PC-9 (cell line): ENCODE measurements around the gene ZNF598. TPM values are rescaled to one million over a fixed set of nuclear protein-coding genes. Genes with fewer than 3 reads are reported as not detected.

Experiments used
- BruUV-seq: library from RNA; stranded (reverse); fragments of 400-500 nt; replicated peaks from 2 replicates; lab custom pipeline; 2021; lab: Mats Ljungman, UMichigan
- CTCF ChIA-PET: fragments of 300-600 bp; sonication (Branson Sonifier 250); formaldehyde crosslinking; loops from one replicate; lab custom pipeline; 2022; ENCODE audit warnings: antibody characterized with exemption; lab: Charles Lee
- POLR2A ChIA-PET: fragments of 300-600 bp; sonication (Branson Sonifier 250); formaldehyde crosslinking; loops from one replicate; lab custom pipeline; 2022; ENCODE audit warnings: antibody characterized with exemption; ENCODE audit not compliant: unreplicated experiment; lab: Charles Lee
- DNase-seq, 2 experiments: peaks; one replicate each; pipeline versions ENCODE4 v3.0.0 to v3.0.0-alpha.2; 2015 to 2022; ENCODE audit warnings: mixed read lengths in 1 of 2
- H2AFZ ChIP-seq: fragments of 200-600 bp; sonication (generic); 2 replicates; pipeline ENCODE4 v1.8.1; 2017; ENCODE audit warnings: antibody characterized with exemption
- H3F3A ChIP-seq: fragments of 200-600 bp; sonication (generic); 2 replicates; pipeline ENCODE4 v1.8.1; 2017; ENCODE audit warnings: antibody characterized with exemption, mild to moderate bottlenecking, low read depth; ENCODE audit not compliant: insufficient read depth
- H3K27ac ChIP-seq: fragments of 200-600 bp; sonication (generic); 2 replicates; pipeline ENCODE4 v1.6.1; 2016; ENCODE audit warnings: mixed run types
- H3K27me3 ChIP-seq: fragments of 200-600 bp; sonication (generic); 2 replicates; pipeline ENCODE4 v1.6.1; 2016; ENCODE audit warnings: low read depth, mixed run types; ENCODE audit not compliant: insufficient read depth
- H3K36me3 ChIP-seq: fragments of 200-600 bp; sonication (generic); 2 replicates; pipeline ENCODE4 v1.6.1; 2016; ENCODE audit warnings: low read depth, mixed run types
- H3K4me1 ChIP-seq: fragments of 200-600 bp; sonication (generic); replicated peaks from 2 replicates; pipeline ENCODE4 v1.6.1; 2016; ENCODE audit warnings: mixed run types; ENCODE audit not compliant: insufficient read depth
- H3K4me2 ChIP-seq: fragments of 200-600 bp; sonication (generic); 2 replicates; pipeline ENCODE4 v1.6.1; 2017; ENCODE audit warnings: mixed run types
- H3K4me3 ChIP-seq: fragments of 200-600 bp; sonication (generic); 2 replicates; pipeline ENCODE4 v1.6.1; 2016; ENCODE audit warnings: mixed run types
- H3K79me2 ChIP-seq: fragments of 200-600 bp; sonication (generic); 2 replicates; pipeline ENCODE4 v1.6.1; 2017; ENCODE audit warnings: low read depth, mixed run types
- H3K9me2 ChIP-seq: fragments of 200-600 bp; sonication (generic); 2 replicates; pipeline ENCODE4 v1.8.1; 2017; ENCODE audit warnings: mild to moderate bottlenecking; ENCODE audit not compliant: insufficient read depth
- H3K9me3 ChIP-seq: fragments of 200-600 bp; sonication (generic); 2 replicates; pipeline ENCODE4 v1.8.1; 2016; ENCODE audit warnings: low read depth; ENCODE audit not compliant: insufficient read depth
- H4K20me1 ChIP-seq: fragments of 200-600 bp; sonication (generic); 2 replicates; pipeline ENCODE4 v1.8.1; 2017; ENCODE audit not compliant: insufficient read depth
- EZH2 ChIP-seq: fragments of 200-600 bp; sonication (generic); IDR thresholded peaks from 2 replicates; pipeline ENCODE4 v1.8.0; 2017; ENCODE audit warnings: antibody characterized with exemption, low read depth
- intact Hi-C: fragments of 100-400 bp; cut with micrococcal nuclease; formaldehyde crosslinking; loops from one replicate; pipeline ENCODE4 v1.10.0; 2022; ENCODE audit not compliant: unreplicated experiment
- total RNA-seq: library from RNA; stranded (reverse); gene quantifications from 2 replicates; pipeline ENCODE4 v1.2.3, GENCODE V29; 2021
- TF ChIP-seq, protein P1 (sequence below): fragments of 200-600 bp; sonication (generic); conservative IDR thresholded peaks from 2 replicates; pipeline ENCODE4 v1.6.1; 2017; ENCODE audit warnings: mixed run types, antibody characterized with exemption, mild to moderate bottlenecking, moderate library complexity

Gene ZNF598
- total RNA-seq, 1 experiment from 2014 or later: 72.5 TPM

DNA sequence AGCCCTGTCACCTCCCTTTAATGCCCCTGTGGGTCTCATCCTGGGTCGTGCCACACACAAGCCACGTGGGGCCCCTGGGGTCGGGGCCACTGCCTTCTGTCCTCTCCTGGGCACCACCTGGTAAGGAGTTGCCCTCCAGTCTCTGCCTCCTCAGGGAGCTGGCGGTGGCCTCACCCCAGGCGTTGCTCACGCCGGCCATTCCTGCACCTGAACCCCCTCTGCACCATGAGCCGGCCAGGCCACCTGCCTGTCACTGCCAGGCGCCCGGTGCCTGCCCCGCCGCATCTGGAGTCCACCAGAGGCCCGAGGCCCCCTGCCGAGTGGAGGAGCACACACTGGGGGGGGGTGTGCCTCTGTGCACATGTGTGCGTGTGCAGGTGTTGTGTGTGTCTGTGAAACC, 27.5 kb upstream of the ZNF598 start:
- Histone ChIP-seq H3K27ac (no peak overlapping the region), H3K27me3 (no peaks in the 10 kb centered on the region), H4K20me1 (no peaks in the 10 kb centered on the region), H2AFZ (no peak overlapping the region), H3K4me2 (no peak overlapping the region), H3F3A (peaks cover 25% of the 10 kb centered on the region), H3K4me1 (peaks cover 37% of the 10 kb centered on the region), H3K36me3 (no peaks in the 10 kb centered on the region), H3K79me2 (no peaks in the 10 kb centered on the region), H3K4me3 (no peak overlapping the region), H3K9me3 (no peaks in the 10 kb centered on the region), H3K9me2 (no peaks in the 10 kb centered on the region)
- BruUV-seq: no TSS peak
- CTCF ChIA-PET: no interaction called here
- no peak for DNase-seq
- intact Hi-C loops: no loop called here
- POLR2A ChIA-PET: no interaction called here
- TF ChIP-seq EZH2: no peak
- TF ChIP-seq, protein P1, sequence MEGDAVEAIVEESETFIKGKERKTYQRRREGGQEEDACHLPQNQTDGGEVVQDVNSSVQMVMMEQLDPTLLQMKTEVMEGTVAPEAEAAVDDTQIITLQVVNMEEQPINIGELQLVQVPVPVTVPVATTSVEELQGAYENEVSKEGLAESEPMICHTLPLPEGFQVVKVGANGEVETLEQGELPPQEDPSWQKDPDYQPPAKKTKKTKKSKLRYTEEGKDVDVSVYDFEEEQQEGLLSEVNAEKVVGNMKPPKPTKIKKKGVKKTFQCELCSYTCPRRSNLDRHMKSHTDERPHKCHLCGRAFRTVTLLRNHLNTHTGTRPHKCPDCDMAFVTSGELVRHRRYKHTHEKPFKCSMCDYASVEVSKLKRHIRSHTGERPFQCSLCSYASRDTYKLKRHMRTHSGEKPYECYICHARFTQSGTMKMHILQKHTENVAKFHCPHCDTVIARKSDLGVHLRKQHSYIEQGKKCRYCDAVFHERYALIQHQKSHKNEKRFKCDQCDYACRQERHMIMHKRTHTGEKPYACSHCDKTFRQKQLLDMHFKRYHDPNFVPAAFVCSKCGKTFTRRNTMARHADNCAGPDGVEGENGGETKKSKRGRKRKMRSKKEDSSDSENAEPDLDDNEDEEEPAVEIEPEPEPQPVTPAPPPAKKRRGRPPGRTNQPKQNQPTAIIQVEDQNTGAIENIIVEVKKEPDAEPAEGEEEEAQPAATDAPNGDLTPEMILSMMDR: no peak

DNA sequence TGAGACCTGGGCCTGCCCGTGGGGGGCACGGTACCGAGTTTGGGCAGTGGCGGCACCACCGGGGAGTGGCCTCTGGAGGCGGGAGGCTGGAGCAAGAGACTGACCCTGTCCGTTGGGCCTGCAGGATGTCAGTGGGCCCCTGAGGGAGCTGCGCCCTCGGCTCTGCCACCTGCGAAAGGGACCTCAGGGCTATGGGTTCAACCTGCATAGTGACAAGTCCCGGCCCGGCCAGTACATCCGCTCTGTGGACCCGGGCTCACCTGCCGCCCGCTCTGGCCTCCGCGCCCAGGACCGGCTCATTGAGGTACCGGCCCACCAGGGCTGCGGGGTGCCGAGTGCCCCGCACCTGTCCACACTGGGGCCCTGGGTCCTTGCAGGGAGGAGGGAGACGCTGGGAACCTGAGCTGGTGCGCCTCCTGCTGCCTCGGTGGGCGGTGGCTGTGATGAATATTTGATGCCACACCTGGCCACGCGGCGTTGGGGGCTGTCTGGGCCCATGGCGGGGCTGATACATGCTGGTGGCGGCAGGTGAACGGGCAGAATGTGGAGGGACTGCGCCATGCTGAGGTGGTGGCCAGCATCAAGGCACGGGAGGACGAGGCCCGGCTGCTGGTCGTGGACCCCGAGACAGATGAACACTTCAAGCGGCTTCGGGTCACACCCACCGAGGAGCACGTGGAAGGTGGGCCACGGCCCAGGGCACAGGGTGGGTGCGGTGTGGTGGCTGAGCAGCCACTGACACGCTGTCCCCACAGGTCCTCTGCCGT, 26.8 kb upstream of the ZNF598 start:
- intact Hi-C loops: no loop called here
- H3K79me2 ChIP-seq: no peaks in the 10 kb centered on the region
- H3K27ac ChIP-seq: no peak overlapping the region
- CTCF ChIA-PET: interaction anchor here (0.8 kb wide), 1 partner anchor 11 kb away, joined by 3 read pairs; the partner anchor contains the start of genes NTHL1 and TSC2
- BruUV-seq: no TSS peak
- no peak overlapping the region for H3K4me2 ChIP-seq
- no peaks in the 10 kb centered on the region for H3K27me3 ChIP-seq
- no peaks in the 10 kb centered on the region for H3K36me3 ChIP-seq
- TF ChIP-seq, protein P1: no peak
- no peak for TF ChIP-seq EZH2
- H4K20me1 ChIP-seq: no peaks in the 10 kb centered on the region
- peaks cover 18% of the 10 kb centered on the region for H3F3A ChIP-seq
- POLR2A ChIA-PET: interaction anchor here (0.6 to 0.7 kb wide), 2 partner anchors 64 to 71 kb away, joined by 3 read pairs; partner anchors contain the start of genes RPS2 and TBL3
- peaks cover 30% of the 10 kb centered on the region for H3K4me1 ChIP-seq
- no peaks in the 10 kb centered on the region for H3K9me2 ChIP-seq
- H3K9me3 ChIP-seq: no peaks in the 10 kb centered on the region
- H2AFZ ChIP-seq: no peak overlapping the region
- H3K4me3 ChIP-seq: no peak overlapping the region
- no peak for DNase-seq

DNA sequence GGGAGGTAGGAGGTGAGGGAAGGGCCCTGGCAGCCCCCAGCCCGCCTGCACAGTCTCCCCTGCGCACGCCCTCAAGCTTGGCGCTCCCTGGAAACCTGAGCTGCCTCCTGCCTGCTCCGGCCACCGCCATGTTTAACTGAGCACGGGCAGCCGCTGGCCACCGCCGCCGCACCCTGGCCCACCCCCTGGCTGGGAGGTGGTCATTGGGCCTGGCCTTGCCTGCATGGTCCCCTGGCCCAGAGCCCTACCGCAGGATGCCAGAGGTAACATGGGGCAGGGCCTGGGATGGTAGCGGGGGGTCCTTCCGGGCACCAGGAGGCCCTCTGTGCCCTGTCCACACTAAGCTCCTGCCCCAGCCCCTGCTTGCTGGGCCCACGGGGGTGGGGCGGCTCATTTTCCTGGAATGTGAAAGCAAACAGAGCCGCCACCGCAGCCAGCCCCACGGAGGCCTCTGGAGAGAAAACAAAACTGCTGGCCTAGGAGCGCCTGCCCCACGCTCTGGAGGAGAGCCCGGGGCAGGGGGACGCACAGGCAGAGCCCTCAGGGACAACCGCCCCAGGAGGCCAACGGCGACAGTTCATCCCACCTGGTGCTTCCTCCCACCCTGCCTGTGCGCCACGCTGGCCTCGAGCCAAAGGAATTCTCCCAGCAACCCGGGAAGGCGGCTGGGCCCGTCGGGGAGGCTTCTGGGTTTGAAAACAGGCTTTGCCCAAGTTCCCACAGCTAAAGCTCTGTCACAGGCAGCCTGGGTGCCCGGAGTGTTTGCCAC, 26.0 kb upstream of the ZNF598 start:
- Histone ChIP-seq H4K20me1 (no peaks in the 10 kb centered on the region), H3K9me2 (no peaks in the 10 kb centered on the region), H3K27ac (no peak overlapping the region), H3K27me3 (no peaks in the 10 kb centered on the region), H3K36me3 (no peaks in the 10 kb centered on the region), H3K4me2 (no peak overlapping the region), H2AFZ (no peak overlapping the region), H3K9me3 (no peaks in the 10 kb centered on the region), H3K4me3 (no peak overlapping the region), H3F3A (peaks cover 10% of the 10 kb centered on the region), H3K4me1 (peaks cover 23% of the 10 kb centered on the region), H3K79me2 (no peaks in the 10 kb centered on the region)
- DNase-seq: peak in 1 of 2 experiments; percentile 97
- CTCF ChIA-PET: interaction anchor here (0.7 to 0.8 kb wide), 2 partner anchors 12 to 58 kb away, joined by 3 read pairs; partner anchors contain the start of genes NTHL1 and TSC2
- intact Hi-C loops: loop anchor here (1.0 kb wide), 1 partner anchor 8 kb away; no protein-coding TSS in a partner anchor
- POLR2A ChIA-PET: interaction anchor here (0.6 to 0.7 kb wide), 4 partner anchors 43 to 179 kb away, joined by 3 read pairs; partner anchors contain the start of genes PGP, RPS2 and TBL3
- no TSS peak for BruUV-seq
- TF ChIP-seq, protein P1: no peak
- TF ChIP-seq EZH2: no peak
